ENCODE data around the gene SMYD1. TPM values are rescaled to one million over a fixed set of nuclear protein-coding genes. Genes with fewer than 3 reads are reported as not detected.

Gene SMYD1
- total and polyA plus RNA-seq, 5 donors: 96.1 to 198 (median 150) TPM

- DNase-seq (no peak), ATAC-seq (no peak)
- Histone ChIP-seq H3K4me1 (ENCODE audit: control insufficient read depth, insufficient read depth, low read length) (peaks cover 2% of the 10 kb centered on the region), H3K4me3 (ENCODE audit: low read length) (no peak overlapping the region), H3K27ac (ENCODE audit: low read length) (no peak overlapping the region), H3K27me3 (ENCODE audit: control insufficient read depth, insufficient read depth) (no peaks in the 10 kb centered on the region), H3K9me3 (ENCODE audit: control insufficient read depth, low read length) (no peaks in the 10 kb centered on the region)
- intact Hi-C loops (cut with DNase I): no loop called here
- 52% methylated on average over 4 of the region's 4 CpGs for WGBS
These were observed 10.2 kb upstream of the SMYD1 start for GRCh38 chr2:88057437-88057844.

GRCh38 chr2:88058191-88058590 is 9.4 kb upstream of the SMYD1 start:
- Histone ChIP-seq H3K9me3 (ENCODE audit: control insufficient read depth, low read length) (no peaks in the 10 kb centered on the region), H3K27ac (ENCODE audit: low read length) (no peak overlapping the region), H3K4me3 (ENCODE audit: low read length) (no peak overlapping the region), H3K27me3 (ENCODE audit: control insufficient read depth, insufficient read depth) (no peaks in the 10 kb centered on the region), H3K4me1 (ENCODE audit: control insufficient read depth, insufficient read depth, low read length) (no peaks in the 10 kb centered on the region)
- DNase-seq (no peak), ATAC-seq (no peak)
- intact Hi-C loops (cut with DNase I): no loop called here
- 88% methylated on average over 5 of the region's 5 CpGs for WGBS

- no peaks in the 10 kb centered on the region for H3K9me3 ChIP-seq (ENCODE audit: control insufficient read depth, low read length)
- H3K4me3 ChIP-seq (ENCODE audit: low read length): no peak overlapping the region
- H3K27ac ChIP-seq (ENCODE audit: low read length): no peak overlapping the region
- intact Hi-C loops (cut with DNase I): loop anchor here in 3 of 4 donors (2.0 to 5.0 kb wide), 2 partner anchors 99 to 102 kb away; no protein-coding TSS in a partner anchor
- ATAC-seq (no peak), DNase-seq (no peak)
- H3K4me1 ChIP-seq (ENCODE audit: control insufficient read depth, insufficient read depth, low read length): no peaks in the 10 kb centered on the region
- no peaks in the 10 kb centered on the region for H3K27me3 ChIP-seq (ENCODE audit: control insufficient read depth, insufficient read depth)
- WGBS: 45% methylated on average over 5 of the region's 5 CpGs
These were observed 7.4 kb upstream of the SMYD1 start for GRCh38 chr2:88059979-88060906.

- Histone ChIP-seq H3K27me3 (ENCODE audit: control insufficient read depth, insufficient read depth) (no peaks in the 10 kb centered on the region), H3K9me3 (ENCODE audit: control insufficient read depth, low read length) (no peaks in the 10 kb centered on the region), H3K27ac (ENCODE audit: low read length) (no peak overlapping the region), H3K4me1 (ENCODE audit: control insufficient read depth, insufficient read depth, low read length) (no peaks in the 10 kb centered on the region), H3K4me3 (ENCODE audit: low read length) (no peak overlapping the region)
- intact Hi-C loops (cut with DNase I): loop anchor here in 3 of 4 donors (2.0 to 5.0 kb wide), 2 partner anchors 98 to 101 kb away; no protein-coding TSS in a partner anchor
- DNase-seq (no peak), ATAC-seq (no peak)
- WGBS: 67% methylated on average over 2 of the region's 2 CpGs
These were observed 6.7 kb upstream of the SMYD1 start for GRCh38 chr2:88060907-88061275.

GRCh38 chr2:88061295-88061694 is 6.3 kb upstream of the SMYD1 start:
- 76% methylated on average over 3 of the region's 3 CpGs for WGBS
- DNase-seq (no peak), ATAC-seq (no peak)
- Histone ChIP-seq H3K27me3 (ENCODE audit: control insufficient read depth, insufficient read depth) (no peaks in the 10 kb centered on the region), H3K4me3 (ENCODE audit: low read length) (no peak overlapping the region), H3K9me3 (ENCODE audit: control insufficient read depth, low read length) (no peaks in the 10 kb centered on the region), H3K4me1 (ENCODE audit: control insufficient read depth, insufficient read depth, low read length) (no peaks in the 10 kb centered on the region), H3K27ac (ENCODE audit: low read length) (no peak overlapping the region)
- intact Hi-C loops (cut with DNase I): loop anchor here in 3 of 4 donors (2.0 to 5.0 kb wide), 2 partner anchors 98 to 101 kb away; no protein-coding TSS in a partner anchor

- intact Hi-C loops (cut with DNase I): no loop called here
- no peaks in the 10 kb centered on the region for H3K27me3 ChIP-seq (ENCODE audit: control insufficient read depth, insufficient read depth)
- H3K9me3 ChIP-seq (ENCODE audit: control insufficient read depth, low read length): no peaks in the 10 kb centered on the region
- no peak overlapping the region for H3K4me3 ChIP-seq (ENCODE audit: low read length)
- H3K4me1 ChIP-seq (ENCODE audit: control insufficient read depth, insufficient read depth, low read length): no peaks in the 10 kb centered on the region
- ATAC-seq (peak; percentile 64 to 67), DNase-seq (no peak)
- peak overlapping the region; percentile 86 for H3K27ac ChIP-seq (ENCODE audit: low read length)
- WGBS: 39% methylated on average over 4 of the region's 4 CpGs
These were observed 1.1 kb upstream of the SMYD1 start for GRCh38 chr2:88066543-88066942.

GRCh38 chr2:88067189-88067588 is 436 bp upstream of the SMYD1 start:
- WGBS: 45% methylated on average over 5 of the region's 5 CpGs
- Histone ChIP-seq H3K27me3 (ENCODE audit: control insufficient read depth, insufficient read depth) (no peaks in the 10 kb centered on the region), H3K9me3 (ENCODE audit: control insufficient read depth, low read length) (no peaks in the 10 kb centered on the region), H3K27ac (ENCODE audit: low read length) (peak overlapping the region; percentile 76), H3K4me3 (ENCODE audit: low read length) (no peak overlapping the region), H3K4me1 (ENCODE audit: control insufficient read depth, insufficient read depth, low read length) (no peaks in the 10 kb centered on the region)
- DNase-seq: peak in 1 of 3 donors; percentile 44
- intact Hi-C loops (cut with DNase I): no loop called here
- peak; percentile 75 to 76 for ATAC-seq

- Histone ChIP-seq H3K4me3 (ENCODE audit: low read length) (peak overlapping the region; percentile 77), H3K27me3 (ENCODE audit: control insufficient read depth, insufficient read depth) (no peaks in the 10 kb centered on the region), H3K4me1 (ENCODE audit: control insufficient read depth, insufficient read depth, low read length) (no peaks in the 10 kb centered on the region), H3K9me3 (ENCODE audit: control insufficient read depth, low read length) (no peaks in the 10 kb centered on the region), H3K27ac (ENCODE audit: low read length) (peak overlapping the region; percentile 72)
- ATAC-seq (no peak), DNase-seq (no peak)
- intact Hi-C loops (cut with DNase I): no loop called here
- 45% methylated on average over 2 of the region's 2 CpGs for WGBS
These were observed 419 bp downstream of the SMYD1 start for GRCh38 chr2:88068044-88068443.

- H3K9me3 ChIP-seq (ENCODE audit: control insufficient read depth, low read length): no peaks in the 10 kb centered on the region
- DNase-seq (no peak), ATAC-seq (no peak)
- intact Hi-C loops (cut with DNase I): no loop called here
- peak overlapping the region; percentile 77 for H3K4me3 ChIP-seq (ENCODE audit: low read length)
- H3K27ac ChIP-seq (ENCODE audit: low read length): peak overlapping the region; percentile 82
- H3K27me3 ChIP-seq (ENCODE audit: control insufficient read depth, insufficient read depth): no peaks in the 10 kb centered on the region
- no peaks in the 10 kb centered on the region for H3K4me1 ChIP-seq (ENCODE audit: control insufficient read depth, insufficient read depth, low read length)
These were observed 1.5 kb downstream of the SMYD1 start for GRCh38 chr2:88069117-88069516.

- peak overlapping the region; percentile 81 for H3K27ac ChIP-seq (ENCODE audit: low read length)
These were observed 2.4 kb downstream of the SMYD1 start for GRCh38 chr2:88070055-88070454.

GRCh38 chr2:88071365-88071764 is 3.7 kb downstream of the SMYD1 start:
- DNase-seq (no peak), ATAC-seq (no peak)
- WGBS: 84% methylated on average over 2 of the region's 2 CpGs
- no peaks in the 10 kb centered on the region for H3K4me1 ChIP-seq (ENCODE audit: control insufficient read depth, insufficient read depth, low read length)
- H3K27ac ChIP-seq (ENCODE audit: low read length): no peak overlapping the region
- peak overlapping the region; percentile 48 for H3K4me3 ChIP-seq (ENCODE audit: low read length)
- no peaks in the 10 kb centered on the region for H3K9me3 ChIP-seq (ENCODE audit: control insufficient read depth, low read length)
- intact Hi-C loops (cut with DNase I): no loop called here
- H3K27me3 ChIP-seq (ENCODE audit: control insufficient read depth, insufficient read depth): no peaks in the 10 kb centered on the region

More at GRCh38 chr2:88070055-88070454, 2.4 kb downstream of the SMYD1 start:
- DNase-seq: no peak
- Histone ChIP-seq H3K27me3 (ENCODE audit: control insufficient read depth, insufficient read depth) (no peaks in the 10 kb centered on the region), H3K9me3 (ENCODE audit: control insufficient read depth, low read length) (no peaks in the 10 kb centered on the region), H3K4me3 (ENCODE audit: low read length) (peak overlapping the region; percentile 77), H3K4me1 (ENCODE audit: control insufficient read depth, insufficient read depth, low read length) (no peaks in the 10 kb centered on the region)
- intact Hi-C loops (cut with DNase I): no loop called here
- ATAC-seq: no peak
- whole genome bisulfite sequencing: 53% methylated on average over 1 of the region's 1 CpG

Data from right cardiac atrium (tissue), 5 donors.